ENCODE results near the gene CTCFL.
A peak's percentile ranks its signal among the peaks of the same experiment; 100 is the strongest.

The CTCFL gene

DNA sequence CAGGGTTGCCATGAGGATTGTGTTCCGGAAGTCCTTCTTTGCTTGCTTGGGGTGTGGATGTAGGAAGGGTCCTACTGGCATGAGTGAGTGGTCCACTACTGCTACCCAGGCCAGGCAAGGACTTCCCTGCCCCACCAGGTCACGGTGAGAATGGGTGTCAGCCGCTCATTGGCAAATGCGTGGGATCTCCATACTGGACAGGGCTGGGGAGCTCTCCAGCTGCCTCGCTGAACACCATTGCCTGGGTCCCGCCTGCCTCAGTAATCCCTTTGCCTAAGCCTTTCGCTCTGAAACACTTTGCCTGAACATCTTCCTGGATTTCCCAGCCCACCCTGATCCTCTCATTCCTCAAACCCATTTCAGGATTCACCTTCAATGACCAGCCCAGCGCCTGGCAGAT is 59.5 kb downstream of the CTCFL start:
- no peak for DNase-seq (ENCODE audit: low spot score)

DNA sequence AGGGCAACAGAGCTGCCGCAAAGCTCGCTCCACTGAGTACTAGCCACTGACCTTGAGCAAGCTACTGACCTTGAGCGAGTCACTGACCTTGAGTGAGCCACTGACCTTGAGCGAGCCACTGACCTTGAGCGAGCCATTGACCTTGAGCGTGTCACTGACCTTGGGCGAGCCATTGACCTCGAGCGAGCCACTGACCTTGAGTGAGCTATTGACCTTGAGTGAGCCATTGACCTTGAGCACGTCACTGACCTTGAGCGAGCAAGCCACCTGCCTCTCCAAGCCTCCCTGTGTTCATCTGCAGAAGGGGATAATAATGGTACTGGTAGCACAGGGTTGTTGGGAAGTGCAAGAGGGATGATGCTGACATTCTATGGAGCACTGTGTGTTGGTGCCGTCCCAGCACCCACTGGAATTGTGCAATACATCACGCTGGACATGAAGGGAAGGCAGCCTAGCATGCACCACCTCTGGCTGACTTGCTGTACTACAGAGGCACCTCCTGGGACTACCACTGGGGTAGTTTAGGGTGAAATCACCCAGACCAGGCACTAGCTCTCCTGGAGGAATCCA is 60.2 kb downstream of the CTCFL start:
- DNase-seq (ENCODE audit: low spot score), result peak; percentile 62

DNA sequence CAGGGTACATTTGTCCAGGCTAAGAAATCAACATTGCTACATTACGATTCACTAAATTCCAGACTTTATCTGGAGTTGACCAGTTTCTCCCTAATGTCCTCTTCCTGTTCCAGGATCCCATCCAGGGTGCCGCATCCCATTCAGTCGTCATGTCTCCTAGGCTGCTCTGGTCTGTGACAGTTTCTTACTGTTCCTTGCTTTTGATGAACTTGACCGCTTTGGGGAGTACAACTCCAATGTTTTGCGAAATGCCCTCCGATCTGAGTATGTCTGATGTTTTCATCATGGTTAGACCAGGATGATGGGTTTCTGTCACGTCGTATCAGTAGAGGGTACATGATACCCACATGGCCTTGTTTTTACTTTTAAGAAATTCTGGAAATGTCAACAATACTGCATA is 62.2 kb downstream of the CTCFL start:
- DNase-seq (ENCODE audit: low spot score), result no peak

DNA sequence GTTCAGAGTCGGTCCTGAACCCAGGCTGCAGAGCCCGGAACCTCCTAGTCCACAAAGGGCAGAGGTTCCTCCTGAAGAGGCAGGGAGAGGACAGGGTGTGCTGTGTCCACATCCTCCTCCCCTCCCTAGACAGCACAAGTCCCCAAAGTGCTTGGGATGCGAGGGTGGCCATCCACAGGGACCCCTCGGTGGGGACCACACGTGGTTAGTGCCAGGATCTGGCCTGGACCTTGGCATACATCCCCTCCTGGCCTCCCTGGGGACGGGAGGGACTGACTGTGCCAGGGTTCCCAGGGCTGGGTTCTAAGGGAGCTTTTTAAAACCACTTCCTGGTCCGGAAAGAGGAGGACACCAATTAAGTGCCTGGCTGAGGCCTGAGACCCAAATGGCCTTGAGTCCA is 63.2 kb downstream of the CTCFL start:
- DNase-seq (ENCODE audit: low spot score), result no peak

DNA sequence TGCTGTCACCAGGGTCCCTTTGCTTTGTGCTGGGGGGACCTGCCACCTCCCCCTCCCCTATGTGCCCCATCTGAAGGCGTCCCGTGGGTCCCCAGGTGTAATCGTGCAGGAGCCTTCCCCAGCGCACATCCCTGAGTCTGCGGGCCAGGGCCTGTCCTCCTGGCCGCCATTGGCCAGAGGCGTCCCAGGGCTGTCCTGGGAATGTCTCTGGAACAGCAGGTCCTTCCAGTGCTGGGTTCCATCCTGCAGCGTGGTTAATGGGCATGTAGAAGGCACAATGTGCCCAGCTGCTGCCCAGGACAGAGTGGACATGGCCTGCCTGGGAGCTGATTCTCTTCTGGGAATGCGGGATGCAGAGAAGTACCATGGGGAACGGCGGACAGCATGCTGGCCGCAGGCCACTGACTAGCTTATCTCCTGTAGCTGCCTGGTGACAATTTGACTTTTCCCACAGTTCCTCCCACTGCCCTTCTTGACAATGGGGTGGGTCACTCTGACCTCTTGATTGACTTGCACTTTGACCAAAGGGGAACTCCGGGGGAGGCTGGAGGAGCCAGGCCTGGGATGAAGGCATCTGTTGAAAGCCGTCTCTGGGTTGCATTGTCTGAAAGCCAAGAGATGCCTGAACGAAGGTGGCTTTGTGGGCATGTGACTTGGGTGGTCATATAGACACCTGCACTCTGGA is 64.0 kb downstream of the CTCFL start:
- DNase-seq (ENCODE audit: low spot score), result no peak

DNA sequence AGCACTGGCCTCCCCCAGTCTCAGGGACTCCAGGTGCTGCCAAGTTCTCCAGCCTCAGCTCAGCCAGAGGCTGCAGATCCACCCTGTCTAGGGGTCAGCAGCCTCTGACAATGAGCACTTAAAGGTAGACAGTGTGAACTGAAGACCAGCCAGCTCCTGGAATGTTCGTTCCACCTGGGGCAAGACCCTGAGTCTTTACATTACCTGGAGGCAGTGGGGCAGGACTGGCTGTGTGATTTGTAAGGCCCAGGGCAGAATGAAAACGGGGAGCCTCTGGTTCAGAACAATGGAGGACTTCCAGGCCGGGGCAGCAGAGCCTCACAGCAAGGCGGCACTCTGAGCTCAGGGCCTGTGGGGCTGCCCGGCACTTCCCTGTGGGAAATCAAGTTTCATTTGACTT is 65.0 kb downstream of the CTCFL start:
- DNase-seq (ENCODE audit: low spot score), result no peak

DNA sequence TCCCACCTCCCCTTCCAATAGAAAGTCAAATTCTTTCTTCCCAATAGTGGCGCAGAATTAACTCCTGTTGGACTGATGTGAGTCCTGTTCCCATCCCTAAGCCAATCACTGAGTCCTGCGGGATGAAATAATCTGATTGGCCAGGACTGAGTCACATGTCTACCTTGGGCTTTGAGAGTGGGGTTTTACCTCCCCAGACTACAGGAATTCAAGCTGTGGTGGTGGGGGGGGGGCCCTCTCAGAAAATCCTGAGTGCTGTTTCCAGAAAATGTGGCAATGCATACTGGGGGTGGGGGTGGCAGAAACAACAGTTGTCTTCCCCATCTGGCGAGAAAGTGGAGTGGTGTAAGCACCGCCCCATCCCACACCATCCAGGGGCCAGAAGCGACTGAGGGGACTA is 65.7 kb downstream of the CTCFL start:
- DNase-seq (ENCODE audit: low spot score), result no peak

DNA sequence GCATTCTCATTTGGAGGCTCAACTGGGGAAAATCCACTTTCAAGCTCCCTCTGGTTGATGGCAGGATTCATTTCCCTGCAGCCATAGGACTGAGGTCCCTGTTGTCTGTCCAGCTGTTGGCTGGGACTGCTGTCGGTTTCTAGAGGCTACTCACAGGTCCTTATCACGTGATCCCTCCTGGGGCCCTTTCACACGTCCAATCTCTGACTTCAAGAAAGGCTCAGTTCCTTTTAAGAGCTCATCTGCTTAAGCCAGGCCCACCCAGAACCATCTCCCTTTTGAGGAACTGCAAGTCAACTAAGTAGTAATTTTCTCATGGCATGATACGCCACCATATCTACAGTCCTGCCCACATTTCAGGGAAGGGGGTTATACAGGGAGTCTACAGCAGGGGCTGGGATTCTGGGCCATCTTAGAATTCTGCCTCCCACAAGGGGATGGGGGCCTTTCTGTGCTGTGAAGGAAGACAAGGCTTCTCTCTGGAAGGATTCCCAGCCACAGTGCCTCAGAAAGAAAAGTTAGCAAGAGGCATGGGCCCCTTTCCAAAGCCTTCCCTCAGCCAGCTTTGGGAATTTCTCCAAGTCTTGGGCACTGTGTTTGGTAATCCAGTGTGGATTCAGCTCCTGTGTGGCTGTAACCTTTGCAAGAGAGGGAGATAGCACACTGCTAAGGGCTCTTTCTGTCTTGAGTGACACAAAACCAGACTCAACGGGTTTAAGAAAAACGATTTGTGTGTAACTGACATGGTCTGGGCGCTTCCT is 66.4 kb downstream of the CTCFL start:
- no peak for DNase-seq (ENCODE audit: low spot score)

DNA sequence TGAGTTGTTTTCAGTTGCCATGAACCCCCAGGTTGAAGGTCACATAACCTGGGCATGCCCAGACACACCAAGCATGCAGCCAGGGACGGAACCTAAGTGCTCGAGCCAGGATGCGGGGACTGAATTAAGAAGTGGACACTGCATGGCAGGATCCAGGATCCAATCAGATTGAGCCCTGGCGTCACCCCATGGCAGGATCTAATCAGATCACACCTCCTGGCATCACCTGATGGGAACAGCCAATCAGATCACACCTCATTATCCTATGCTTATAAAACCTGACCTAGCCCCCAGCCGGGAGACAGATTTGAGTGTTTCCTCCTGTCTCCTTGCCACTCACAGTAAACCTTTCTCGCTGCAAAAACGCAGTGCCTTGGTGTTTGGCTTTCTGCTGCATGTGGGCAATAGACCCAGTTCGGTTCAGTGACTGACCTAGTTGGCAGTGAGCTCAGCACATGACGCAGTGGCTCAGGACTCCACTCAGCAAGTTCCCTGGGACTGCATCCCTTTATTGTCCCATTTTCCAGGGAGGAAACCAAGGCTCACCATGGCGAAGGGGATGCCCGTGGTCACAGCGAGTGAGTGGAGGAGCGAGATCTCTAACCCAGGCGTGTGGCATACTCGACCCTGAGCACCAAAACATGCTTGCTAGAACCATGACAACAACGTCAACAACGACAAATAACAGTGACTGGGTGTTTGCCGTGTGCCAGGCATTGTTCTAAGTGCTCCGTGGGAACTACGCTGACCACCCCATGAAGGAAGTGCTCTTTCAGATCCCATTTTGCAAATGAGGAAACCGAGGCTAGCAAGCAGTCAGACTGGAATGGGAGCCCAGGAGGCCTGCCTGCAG is 67.5 kb downstream of the CTCFL start:
- peak; percentile 42 for DNase-seq (ENCODE audit: low spot score)

DNA sequence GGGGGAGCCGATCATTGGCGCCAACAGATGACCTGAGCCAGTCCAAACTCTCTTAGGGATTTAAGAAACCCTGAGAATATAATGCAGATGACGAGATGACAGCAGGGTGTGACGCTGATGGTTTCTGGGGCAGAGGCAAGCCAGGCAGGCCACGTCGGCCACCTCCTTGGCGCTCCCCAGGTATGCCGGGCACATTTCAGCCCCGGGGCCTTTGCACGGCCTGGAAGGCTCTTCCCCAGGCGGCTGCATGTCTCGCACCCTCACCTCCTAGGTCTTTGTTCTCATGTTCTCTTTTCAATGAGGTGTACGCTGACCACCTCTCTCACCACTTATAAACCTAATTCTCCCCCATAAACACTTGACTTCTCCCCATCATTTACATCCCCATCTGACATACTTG is 68.8 kb downstream of the CTCFL start:
- no peak for DNase-seq (ENCODE audit: low spot score)

DNA sequence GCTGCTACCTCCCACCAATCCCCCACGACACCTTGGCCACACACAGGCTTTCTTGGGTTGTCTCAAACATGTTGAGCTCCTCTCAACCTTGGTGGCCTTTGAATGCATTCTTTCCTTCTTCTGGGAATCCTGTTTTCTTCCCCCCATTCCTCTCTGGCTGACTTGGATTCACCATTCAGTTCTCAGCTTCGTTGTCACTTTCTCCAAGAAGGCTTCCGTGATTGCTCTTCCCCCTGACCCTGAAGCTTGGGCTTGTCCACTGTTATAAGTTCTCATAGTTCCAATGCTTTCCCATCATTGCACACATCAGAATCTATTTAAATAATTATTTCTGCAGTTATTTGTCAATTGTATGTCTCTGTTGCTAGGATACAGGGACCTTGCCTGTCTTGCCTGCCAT is 69.6 kb downstream of the CTCFL start:
- DNase-seq (ENCODE audit: low spot score), result no peak

DNA sequence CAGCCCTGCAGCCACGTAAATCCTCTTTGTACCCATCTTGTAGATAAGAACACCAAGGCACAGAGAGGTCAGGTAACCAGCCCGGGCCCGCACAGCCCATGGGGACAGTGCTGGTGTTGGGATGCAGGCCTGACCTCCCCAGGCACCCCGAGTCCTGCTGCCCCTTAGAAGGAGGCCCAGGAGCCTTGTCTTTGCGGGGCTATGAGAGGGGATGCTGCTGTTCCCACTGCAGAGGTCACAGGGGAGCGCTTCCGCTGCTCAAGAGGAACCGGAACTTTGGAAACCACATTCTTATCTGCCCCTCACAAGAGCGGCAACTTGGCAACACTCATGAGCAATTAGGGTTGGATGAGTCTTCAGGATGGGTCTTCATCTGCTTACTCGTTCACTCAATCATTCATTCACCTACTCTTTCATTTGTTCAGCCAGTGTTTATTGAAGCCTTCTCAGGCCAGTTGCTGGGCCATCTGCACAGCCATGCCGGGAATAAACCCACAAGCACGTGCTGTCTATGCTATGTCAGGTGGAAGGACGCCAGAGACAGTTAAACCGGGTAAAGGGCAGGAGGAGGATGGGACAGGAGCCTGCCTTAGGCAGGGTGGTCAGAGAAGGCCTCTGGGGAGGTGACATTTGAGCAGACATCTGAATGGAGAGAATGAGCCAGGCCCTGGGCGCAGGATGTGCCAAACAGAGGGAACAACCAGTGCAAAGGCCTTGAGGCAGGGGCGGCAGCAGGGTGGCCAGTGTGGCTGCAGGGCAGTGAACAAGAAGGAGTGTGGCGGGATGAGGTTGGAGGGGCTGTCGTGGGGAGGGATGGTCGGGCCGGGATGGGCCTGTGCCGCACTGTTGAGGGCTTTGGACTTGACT is 72.9 kb downstream of the CTCFL start:
- no peak for DNase-seq (ENCODE audit: low spot score)

DNA sequence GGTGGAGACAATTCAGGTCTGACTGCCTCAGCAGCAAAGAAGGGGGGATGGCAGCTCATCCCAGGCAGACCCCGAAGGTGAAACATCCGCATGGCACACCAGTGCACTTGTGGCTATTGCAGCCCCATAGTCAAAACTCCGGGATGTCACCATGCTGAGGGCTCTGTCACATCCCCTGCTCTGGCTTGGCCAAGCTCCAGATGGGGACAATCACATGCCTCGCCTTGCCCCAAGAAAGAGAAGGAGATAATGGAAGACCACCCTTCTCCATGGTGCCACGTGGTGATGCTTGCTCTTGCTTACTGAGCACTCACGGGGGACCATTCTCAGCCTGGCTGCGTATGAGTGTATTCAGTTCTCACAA is 73.5 kb downstream of the CTCFL start:
- no peak for DNase-seq (ENCODE audit: low spot score)

DNA sequence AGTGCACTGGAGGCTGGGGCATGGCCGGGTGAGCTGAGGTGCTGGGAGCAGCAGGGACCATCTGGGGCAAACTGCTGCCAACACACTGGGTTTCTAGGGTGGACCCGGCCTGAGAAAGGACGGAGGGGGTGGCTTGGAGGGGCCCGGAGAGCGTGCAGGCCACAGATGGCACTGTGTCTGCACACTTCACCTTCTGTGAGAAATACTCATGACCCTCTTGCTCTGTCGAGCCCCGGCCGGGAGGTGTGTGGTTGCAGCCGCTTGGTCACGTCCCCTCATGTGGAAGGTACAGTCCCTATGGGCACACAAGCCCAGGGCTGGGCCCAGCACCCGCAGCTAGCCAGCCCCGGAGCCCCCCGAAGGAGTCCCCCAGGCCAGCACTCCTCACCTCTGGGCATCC is 74.0 kb downstream of the CTCFL start:
- DNase-seq (ENCODE audit: low spot score), result no peak

DNA sequence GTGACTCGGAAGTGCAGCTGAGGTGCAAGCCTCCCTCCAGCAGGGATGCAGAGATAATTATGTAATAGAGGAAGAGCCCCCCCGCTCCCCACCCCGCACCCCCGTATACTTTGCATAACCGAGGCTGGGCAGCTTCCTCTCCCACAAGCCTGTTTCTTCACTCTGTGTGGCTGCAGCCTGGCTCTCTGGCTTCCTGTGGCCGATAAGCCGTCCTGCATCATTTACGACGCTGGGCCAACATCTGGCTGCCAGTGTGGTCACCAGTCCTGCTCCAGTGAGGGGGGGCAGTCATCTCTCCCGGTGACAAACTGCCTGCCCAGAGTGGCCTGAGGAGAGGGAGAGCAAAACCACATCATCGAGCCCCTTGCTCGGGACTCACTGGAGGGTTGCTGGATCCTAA is 74.5 kb downstream of the CTCFL start:
- DNase-seq (ENCODE audit: low spot score), result no peak

DNA sequence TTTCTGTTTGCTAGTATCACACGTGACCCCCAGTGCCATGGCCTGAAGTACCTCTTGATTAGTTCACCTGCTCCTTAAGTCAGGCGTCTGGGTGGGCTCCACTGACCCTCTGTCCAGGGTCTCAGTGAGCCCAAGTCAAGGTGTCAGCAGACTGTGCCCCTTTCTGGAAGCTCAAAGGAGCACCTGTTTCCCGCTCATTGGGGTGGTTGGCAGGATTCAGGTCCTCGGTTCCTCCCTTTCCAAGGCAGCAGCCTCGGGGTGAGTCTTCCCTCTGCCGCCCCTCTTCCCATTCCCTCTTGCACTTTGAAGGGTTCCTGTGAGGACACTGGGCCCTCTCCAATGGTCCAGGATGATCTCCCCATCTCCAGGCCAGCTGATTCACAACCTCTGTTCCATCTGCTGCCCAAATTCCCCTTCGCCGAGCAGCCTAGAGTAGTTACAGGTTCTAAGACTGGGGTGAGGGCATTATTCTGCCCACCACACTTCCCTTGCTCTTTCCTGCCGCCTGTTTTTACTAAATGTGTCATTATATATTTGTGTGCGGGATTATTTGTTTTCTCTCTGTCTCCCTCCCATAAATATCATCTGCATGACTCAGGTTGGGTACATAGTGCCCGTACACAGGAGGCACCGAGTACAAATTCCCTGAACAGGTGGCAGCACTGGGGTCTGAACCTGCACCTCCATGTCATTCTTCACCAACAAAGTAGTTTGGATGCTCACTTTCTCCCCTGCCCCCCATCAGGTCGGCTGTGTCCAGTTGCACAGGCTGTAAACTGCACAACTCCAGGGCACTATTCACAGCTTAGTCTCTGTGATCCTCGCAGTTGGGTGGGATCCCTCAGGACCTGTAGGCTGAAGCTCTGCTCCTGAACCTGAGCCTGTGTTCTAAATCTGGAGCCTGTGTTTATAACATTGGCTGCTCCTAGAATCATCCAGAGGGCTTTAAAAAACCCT is 75.3 kb downstream of the CTCFL start:
- DNase-seq (ENCODE audit: low spot score), result peak; percentile 81

DNA sequence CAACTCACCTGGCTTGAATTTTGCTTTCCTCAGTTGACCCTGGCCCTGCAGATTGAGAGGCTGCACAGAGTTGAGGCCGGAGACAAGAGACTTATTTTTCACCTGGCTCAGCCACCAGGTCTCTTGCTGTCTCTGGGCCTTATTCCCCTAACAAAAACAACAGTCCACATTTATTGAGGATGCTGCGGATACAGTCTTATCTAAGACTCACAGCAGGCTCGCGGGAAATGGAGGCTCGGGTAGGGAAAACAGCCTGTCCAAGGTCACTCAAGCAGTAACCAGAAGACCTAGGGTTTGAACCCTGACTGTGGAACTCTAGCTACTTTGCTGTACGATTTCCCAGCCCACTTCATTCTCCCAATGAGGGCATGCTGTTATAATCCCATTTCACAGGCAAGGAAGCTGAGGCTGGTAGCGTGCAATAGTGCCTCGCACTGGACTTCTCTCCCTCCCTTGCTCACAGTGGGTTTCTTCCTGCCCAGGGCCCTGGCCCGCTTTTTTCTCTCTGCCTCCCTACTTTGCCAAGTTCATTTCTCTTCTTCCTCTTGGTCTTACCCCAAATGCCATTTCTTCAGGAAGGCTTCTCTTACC is 76.1 kb downstream of the CTCFL start:
- DNase-seq (ENCODE audit: low spot score), result no peak
